Activated T-cell treated with anti-CD3 and anti-CD28 coated beads, Interleukin-2, amount 50 U/mL, for 48 hours (primary cell): ENCODE results near the gene NREP.
"Not testable (repeated sequence)": the region's sequence is repeated elsewhere in the genome, so short reads cannot be mapped to it uniquely, and the experiment has no call there.

Source experiments
- DNase-seq, 2 experiments: peaks; one replicate each; pipeline ENCODE4 v3.0.0-alpha.2; 2020

The NREP gene

DNA sequence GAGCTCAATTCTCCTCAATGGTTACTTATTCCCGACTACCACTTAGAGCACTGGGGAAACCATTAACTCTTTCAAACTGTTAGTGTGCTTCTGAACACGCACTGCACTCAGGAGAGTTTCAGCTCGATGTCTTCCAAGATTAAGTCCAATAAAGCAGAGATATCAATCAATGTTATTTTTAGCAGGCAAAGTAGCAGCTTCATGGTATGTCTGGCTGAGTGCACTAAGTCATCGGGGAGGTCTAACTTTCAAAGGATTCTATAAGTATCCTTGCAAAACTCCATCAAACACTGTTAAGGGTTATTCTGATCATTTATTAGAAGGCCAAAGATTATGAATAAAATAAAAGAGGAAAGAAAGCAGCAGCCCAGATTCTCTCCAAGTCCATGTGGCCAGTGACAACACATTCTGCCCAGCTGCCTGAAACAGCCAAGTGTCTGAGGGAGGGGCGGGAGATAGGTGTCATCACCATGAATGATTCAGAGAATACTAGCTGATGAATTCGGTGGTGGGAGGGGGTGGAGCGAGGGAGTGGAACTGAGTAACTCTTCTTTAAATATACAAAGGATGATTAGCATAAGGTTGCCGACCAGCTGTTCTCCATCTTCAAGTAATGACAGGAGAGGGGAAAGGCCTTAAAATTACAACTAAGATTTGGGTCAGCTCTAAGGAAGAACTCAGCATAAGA lies 21.3 kb downstream of the NREP start:
- DNase-seq: peak; percentile 62 to 65

DNA sequence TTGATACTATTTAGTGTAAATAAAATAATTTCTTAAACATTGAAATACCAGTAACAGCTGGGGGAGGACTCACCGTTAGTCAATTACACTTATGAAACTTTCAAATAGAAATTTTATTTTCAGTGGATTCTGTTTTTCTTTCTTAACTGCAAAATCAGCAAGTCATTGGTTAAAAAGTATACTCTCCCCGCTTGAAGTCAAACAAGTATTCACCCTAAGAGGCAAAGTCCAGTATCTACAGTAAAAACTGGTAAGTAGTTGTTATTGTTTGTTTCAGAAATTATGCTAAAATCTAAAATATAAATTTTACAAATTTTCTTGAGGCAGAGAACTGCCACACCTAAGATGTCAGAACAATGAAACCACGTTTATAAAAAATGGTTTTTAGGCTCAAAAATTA lies 22.4 kb downstream of the NREP start:
- no peak for DNase-seq

DNA sequence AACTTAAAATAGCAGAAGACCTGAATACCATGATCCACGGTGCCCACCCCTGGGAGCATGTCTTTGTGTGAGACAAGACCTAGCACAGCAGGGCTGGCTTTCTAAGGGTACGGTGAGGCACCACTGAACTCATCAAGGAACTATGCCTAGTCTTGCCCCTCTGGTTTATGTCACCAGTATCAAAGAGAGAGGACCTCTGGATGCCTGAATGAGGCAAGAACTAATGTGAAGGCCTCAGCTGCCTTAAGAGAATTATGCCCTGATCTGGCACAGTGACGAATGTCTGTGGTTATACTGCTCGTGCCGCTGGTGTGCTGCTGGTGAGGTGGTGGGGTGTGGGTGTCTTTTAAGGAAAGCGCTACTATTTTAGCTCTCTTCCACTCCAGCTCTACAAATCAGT lies 23.0 kb downstream of the NREP start:
- peak in 1 of 2 experiments; percentile 28 for DNase-seq

DNA sequence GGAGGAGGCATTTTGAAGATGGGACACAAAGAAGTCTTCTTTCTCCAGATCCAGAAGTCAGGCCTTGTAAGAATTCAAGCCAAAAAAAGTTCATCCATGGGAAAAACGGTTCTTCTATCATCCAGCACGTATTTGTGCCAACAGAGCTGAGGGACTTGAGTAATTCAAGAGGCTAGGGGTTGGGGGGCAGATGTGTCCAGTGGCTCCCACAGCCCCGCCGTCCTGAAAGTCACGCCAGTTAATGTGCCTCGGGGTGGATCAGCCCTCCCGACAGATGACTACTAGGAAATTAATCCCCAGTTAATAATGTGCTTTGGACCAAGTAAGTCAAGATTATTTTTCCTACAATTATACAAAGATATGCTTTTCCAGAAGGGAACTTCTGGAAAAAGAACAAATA lies 23.4 kb downstream of the NREP start:
- no peak for DNase-seq

DNA sequence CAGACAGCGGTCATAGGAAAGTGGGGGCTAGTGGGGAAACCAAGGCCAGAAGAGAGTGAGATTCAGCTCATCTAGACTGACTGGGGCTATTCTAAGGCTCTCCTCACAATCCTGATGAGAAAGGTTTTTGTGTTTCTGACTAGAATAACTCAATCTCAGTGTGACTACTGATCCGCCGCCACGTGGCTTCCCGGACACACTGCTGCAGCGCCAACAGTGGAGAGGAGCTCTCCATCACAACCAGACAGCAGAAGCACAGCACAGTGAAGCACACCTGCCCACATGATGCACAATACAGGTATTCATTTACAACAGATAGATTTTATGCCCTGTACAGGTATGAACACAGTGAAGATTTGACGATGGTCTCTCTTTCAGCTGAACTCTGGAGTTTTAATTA lies 25.4 kb downstream of the NREP start:
- no peak for DNase-seq

DNA sequence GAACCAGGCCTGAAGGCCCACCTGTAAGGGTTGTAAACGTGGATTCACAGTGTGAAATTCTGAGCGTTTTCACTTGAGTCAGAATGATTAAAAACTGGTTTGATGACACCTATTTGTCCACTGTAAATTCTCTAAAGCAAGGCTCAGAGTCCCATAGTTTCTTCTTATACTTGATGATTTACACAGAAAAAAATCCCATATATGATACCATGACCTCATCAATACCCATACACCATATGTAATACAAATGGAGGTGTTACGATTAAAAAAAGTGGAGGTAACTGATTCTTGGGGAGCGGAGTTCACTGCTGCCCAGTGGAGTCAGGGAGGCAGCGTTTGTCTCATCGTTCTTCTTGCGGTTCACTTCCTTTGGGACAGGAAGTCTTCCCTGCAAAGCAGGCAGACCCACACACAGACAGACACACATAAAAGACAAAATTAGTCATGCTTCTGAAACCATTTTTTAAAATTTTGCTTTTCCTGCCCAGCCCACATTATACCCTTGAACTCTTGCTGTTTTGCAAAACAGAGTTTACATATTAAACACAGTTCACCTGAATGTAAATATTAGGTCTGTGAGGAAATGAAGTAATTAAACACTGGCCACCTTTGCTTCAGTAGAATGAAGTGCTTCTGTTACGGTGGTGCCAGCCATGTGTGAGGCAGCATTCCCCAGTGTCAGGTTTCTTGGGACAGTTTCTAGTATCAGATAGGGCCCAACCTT lies 26.2 kb downstream of the NREP start:
- peak in 1 of 2 experiments; percentile 29 for DNase-seq

DNA sequence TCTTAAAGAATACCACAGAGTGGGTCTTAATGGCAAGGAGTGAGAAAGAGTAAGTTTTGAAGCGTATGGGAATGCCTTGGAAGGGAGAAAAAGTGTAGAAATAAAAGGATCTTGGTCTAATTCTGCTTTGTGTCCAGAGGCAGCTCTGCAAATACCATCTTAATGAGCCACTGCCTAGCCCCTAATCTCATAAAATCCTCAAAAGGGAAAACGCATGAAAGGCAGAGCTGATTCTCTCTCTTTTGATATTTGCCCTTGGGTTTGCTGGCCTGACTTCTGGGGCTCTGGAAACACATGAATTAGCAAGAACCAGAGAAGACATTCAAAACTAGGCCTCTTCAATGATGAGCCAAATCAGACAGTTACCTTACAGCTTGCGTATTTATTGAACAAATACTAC lies 28.1 kb downstream of the NREP start:
- DNase-seq: no peak

DNA sequence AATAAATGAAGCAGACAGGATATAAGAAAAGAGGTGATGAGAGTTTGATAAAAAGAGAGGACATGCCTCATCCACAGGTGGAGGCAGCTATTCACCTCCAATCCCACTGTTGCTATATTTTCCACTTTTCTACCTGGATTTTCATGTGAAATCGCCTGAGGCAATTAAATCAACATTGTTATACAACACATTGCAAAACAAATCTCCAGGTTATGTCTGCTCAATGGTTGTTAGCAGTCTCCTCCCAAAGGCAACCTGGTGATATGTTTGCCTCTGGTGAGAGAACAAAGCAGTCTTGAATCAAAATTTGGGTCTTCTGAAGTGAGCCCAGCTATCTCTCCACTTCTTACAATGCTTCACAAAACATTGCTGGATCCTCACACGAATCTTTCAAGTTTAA lies 30.0 kb downstream of the NREP start:
- no peak for DNase-seq

DNA sequence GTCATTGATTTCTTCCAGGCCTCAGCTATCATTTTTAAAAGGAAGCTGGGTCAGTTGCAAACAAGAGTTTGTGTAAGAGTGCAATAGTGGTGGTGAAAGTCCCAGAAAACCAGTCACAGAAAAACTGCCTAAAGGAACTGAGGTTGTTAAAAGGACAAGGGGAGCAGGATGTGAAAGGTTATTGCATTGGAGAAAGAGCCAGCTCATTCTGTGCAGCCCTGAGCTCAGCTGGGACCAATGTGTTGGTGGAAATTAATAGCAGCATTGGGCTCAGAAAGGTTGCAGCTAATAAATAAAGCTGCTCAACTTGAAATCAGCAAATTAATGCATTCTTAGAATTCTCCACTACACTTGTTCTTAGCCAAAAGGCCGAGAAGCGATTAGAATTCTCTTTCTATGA lies 34.9 kb downstream of the NREP start:
- DNase-seq: no peak

DNA sequence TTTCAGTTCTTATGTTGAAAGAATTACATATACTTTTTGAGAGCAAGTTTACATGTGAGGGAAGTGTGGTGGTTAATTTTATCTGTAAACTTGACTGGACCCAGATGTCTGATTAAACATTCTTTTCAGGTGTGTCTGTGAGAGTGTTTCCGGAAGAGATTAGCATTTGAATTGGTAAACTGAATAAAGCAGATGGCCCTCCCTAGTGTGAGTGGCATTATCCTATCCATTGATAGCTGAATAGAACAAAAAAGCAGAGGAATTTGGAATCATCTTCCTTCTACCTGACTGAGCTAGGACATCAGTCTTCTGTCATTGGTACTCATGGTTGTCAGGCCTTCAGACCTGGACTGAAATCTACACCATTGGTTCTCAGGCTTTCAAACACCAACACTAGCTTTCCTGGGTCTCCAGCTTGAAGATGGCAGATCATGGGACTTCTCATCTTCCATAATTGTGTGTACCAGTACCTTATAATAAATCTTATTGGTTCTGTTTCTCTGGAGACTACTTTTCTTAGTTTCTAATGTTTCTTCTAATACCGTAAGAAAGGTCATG lies 36.6 kb downstream of the NREP start:
- no peak for DNase-seq

DNA sequence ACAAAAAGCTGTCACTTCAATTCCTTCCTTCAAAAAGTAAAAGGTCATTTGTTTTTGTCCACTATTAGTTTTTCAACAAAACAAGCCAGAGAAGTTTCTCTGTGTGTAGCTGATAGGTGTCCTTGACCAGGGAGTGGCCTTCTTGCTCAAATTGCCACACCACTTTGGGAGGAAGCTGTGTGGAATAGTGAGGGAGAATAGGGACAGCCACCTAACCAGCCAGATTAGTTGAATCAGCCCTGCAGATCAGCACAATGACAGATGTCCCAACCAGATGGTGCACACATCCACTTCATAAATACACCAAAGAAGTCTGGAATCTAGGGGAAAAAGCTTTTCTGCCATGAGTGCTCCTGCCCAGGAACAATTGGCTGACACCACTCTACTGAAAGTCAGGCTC lies 37.2 kb downstream of the NREP start:
- DNase-seq: no peak

DNA sequence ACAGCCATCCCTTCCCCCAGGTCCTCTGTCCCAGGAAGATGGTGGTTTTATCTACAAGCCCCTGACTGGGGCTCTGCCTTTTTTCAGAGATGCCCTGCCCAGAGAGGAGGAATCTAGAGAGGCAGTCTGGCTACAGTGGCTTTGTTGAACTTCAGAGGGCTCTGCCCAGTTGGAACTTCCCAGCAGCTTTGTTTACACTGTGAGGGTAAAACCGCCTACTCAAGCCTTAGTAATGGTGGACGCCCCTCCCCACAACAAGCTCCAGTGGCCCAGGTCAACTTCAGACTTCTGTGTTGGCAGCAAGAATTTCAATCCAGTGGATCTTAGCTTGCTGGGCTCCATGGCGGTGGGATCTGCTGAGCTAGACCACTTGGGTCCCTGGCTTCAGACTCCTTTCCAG lies 40.2 kb downstream of the NREP start:
- not testable (repeated sequence) for DNase-seq

DNA sequence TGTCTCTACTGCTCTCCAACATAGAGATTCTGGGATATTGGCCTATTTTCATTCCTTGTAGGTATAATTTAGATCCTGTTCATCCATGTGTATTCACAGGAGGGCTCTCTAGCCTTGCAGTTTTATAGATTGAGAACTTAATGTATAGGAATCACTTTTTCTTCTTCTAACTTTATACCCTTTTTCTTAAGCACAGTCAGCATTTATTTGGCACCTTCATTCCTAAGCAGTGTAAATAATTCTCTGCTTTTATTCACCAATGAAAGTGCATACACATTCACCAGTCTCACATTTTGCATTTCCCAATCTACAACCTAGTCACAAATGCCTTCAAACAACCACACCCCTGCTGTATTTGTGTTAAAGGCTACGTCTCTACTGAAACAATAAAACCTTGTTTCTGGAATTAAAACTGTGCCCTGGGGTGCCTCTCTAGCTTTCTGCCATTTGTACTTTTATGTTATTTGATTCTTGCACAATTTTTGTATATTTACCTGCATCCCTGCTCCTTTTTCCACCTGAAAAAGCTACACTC lies 49.3 kb downstream of the NREP start:
- DNase-seq: no peak

DNA sequence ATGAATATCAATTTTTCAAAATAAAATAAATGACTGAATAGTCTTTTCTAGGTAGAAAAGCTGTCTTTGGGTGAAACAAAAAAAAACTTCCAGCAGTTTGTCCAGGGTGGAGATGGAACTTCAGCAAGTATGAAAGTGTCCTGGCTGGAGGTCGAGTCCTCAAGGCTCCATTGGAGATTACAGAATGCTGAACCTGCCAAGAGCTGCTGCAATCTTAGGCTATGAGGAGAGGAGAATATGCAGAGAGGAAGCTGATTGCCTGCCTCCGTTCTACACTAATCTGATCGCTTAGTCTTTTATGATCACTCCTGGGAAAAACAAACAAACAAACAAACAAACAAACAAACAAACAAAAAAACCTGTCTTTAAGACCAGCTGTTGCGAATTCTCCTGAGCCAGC lies 50.6 kb downstream of the NREP start:
- DNase-seq: no peak

DNA sequence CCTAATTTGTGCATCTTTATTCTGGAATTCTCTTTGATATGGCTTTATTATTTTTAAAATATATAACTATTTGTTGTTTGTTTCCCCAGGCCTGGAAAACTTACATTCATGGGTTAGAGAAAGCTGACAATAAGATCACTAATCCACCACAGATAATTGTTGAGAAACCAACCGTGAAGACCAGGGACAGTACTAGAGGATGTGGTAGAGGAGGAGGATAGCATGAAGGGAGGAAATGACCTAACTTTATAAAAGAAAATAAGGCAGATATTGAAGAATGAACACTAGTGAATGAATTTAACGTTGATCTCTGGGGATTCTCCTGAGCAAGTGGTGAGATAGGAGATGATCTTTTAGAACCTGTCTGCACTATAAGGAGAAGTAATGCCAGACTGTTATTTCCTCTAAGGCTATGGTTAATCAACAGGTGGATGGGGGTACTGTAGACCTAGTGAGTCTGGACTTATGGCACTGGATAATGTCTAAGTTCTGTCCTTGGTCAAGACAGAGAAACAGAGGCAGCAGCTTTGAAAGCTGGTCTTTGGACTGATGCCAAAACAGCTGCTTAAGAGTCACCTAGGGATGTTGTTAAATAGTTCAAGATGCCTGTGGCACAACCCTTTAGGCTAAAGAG lies 52.4 kb downstream of the NREP start:
- DNase-seq: no peak

DNA sequence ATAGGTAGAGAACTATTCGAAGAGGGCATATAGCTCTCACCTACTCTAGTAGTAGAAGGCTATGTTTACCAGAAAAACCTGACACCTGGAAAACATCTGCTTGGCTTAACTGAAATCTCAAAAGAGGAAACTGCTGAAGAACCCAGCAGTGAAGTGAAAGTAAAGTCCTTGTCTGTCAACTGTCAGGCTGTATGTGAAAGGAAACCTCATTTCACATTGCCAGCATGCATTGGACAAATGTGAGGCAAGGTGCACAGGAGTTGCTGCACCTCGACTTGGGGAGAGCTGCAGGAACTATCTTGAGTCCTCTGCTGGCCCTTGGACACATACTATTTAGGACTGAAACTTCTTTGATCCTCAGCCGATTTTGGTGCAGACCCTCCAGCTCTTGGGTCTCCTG lies 53.3 kb downstream of the NREP start:
- DNase-seq: no peak

DNA sequence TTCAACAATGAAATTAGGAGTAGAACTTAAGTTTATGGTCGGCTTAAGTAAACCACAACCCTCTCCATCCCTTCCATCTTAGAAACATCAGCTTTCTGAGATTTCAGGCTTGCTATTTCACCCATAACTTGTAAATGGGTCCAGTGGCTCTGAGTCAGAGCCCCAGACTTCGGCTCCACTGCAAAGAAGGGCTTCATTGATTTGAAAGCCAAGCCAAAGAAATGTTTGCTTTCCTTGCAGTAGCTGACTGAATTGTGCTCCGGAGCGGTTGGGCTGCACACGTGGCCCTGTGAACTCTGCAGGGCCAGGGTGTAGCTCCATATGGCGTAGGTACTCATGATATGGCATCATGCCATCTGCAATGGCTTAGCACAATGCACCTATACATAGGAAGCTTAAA lies 57.0 kb downstream of the NREP start:
- no peak for DNase-seq

DNA sequence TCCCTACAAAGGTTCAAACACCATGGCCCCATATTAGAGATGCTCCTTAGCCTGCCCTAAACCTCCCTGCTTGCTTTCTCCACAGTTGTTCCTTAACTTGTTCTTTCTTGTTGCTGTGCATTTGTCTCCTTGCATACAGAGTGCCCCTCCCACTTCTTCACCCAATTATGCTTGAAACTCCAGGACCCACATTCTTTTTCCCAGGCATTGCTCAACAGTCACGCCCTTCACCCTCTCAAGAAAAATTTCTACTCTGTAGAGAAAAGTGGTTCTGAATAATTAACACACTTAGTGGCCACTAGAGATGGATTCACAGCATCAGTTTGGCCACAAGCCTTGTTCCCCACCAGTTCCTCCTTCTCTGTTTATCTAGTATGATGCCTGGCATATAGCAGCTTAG lies 57.7 kb downstream of the NREP start:
- DNase-seq: no peak

DNA sequence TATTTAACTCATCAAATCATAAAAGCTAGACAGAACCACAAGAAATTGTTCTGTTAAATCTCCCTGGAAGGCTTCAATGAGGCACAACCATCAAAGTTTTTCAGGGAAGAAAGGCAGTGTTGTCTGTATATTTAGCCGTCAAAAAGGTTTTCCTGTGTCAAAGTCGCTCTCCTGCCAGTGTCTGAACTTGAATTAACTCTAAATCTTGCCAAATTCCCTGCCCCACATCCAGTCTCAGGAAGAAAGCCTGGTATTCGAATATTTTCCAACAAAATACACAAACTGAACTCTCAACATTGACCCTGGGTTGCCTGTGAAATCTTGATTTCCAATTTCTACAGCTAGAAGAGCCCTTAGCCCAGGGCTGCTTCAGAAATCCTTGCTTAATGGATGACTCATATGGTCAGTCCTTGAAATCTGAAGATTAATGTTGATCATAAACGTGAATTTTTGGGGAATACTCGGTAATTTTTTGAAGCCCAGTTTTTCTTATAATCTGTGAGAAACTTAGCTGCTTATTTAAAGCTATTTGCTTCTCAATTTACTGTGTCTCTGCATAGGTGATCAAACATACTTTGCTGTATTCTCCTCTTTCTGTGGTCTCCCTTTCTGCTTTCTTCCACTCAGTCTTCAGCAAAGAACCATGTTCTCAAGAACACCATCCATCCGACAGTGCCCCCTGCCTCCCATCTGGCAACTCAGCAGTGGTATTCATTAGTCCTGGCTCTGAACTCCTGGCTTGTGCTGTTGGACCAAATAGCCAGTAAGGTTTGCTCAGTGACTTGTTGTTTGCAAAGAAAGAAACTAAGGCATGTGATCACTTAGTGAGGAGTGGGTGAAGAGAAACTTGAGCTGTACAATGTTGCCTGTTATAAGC lies 58.9 kb downstream of the NREP start:
- no peak for DNase-seq

DNA sequence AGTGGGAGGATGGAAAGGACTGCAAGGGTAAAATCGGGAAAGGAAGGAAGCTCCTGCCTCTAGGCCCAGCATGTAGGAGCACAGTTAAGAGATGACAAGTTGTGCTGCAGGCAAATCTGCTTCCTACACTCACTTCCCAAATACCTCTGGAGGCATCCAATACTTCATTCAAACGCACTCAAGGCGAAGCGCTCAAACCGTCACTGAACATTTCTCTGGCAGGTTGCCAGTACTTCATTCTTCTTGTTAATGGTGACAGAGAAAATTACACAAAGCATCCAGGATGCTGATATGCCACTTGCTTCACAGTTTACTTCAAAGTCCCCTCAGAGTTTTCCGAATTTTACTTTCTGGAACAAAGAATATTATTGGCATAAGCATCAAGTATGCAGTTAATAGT lies 59.8 kb downstream of the NREP start:
- no peak for DNase-seq

DNA sequence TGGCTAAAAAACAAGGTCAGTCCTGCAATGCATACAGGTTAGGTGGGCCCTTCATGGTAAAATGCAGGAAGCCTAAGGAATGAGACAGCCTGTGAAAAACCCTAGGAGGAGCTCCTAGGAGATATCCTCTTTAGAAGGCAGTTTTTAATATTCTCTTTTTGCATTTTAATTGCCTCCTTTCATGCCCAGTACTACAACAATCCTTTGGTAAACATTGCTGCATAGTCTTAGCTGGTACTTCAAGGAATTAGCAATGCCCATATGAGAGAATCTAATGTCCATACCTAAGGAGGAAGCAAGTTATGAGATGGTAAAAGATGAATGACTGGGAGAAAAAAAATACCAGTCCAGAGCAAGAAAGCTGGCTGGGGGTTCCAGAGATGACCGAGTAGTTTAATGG lies 61.0 kb downstream of the NREP start:
- DNase-seq: no peak

DNA sequence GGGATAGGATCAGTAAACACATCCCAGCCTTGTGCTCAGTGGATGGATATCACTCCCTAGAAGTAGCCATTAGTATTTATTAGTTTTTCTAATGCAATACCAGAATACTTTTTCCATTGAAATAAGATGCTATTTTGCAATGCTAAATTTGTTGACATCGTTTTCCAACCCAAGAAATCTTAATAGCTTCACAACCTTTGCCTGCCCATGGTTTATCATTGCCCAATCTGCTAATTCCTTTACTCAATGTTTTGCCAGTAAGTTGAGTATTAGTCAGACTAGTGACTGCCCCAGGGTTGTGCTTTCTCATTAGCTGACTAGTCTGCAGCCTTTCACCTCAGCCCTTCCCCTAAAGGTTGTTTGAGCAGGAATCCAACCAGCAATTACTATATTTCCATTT lies 62.9 kb downstream of the NREP start:
- DNase-seq: no peak

DNA sequence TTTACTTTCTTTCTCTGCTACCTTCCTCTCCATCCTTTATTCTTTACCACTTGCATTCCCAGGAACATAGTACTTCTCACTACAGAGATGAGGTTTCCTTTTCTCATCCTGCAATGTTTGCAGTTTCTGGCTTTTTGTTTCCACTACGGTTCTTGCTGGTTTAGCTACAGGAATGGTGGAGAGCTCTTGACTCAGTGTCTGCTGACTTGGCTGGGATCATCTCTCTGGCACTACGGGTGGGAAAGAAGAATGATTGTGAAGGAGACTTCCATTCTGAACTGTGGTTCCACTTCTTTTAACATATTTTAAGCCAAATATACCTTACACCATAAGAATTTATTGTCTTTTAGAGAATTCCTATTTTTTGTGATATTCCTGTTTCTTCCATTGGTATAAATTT lies 65.1 kb downstream of the NREP start:
- no peak for DNase-seq
